ENCODE data around the gene SLC16A9. TPM values are rescaled to one million over a fixed set of nuclear protein-coding genes. Genes with fewer than 3 reads are reported as not detected.
"Not testable (repeated sequence)": the region's sequence is repeated elsewhere in the genome, so short reads cannot be mapped to it uniquely, and the experiment has no call there.

SLC16A9 gene
- total RNA-seq, 1 donor from 2014 or later, result 1.1 TPM

DNA sequence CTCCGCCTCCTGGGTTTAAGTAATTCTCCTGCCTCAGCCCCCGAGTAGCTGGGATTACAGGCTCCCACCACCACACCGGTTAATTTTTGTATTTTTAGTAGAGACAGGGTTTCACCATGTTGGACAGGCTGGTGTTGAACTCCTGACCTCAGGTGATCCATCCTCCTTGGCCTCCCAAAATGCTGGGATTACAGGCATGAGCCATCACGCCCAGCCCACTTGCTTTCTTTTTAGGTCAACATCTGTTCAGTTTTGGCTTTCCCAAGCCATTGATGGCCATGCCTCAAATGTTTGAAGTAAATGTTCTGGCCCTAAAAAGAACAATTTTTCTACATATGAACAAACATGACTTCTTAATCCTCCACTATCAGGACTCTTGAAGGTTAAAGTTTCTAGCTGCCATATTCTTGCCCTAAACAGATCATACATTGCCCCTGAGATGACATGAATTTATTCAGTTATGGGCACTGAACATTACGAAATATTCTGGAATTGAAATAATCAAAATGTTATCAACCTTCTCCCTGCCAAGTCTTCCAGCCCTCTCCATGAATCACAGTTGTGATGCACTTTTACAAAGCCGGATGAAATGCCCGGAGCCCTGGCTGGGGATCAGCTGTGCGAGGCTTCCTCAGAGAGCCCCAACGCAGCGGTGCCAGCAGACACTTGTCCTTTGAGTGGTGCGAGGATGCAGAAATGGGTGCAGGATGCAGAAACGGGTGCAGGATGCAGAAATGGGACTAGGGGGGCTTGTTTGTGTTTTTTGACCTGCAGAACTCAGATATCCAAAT, 40.7 kb upstream of the SLC16A9 start:
- no peak for DNase-seq
- no peaks in the 10 kb centered on the region for H3K4me1 ChIP-seq
- TF ChIP-seq, protein P1, sequence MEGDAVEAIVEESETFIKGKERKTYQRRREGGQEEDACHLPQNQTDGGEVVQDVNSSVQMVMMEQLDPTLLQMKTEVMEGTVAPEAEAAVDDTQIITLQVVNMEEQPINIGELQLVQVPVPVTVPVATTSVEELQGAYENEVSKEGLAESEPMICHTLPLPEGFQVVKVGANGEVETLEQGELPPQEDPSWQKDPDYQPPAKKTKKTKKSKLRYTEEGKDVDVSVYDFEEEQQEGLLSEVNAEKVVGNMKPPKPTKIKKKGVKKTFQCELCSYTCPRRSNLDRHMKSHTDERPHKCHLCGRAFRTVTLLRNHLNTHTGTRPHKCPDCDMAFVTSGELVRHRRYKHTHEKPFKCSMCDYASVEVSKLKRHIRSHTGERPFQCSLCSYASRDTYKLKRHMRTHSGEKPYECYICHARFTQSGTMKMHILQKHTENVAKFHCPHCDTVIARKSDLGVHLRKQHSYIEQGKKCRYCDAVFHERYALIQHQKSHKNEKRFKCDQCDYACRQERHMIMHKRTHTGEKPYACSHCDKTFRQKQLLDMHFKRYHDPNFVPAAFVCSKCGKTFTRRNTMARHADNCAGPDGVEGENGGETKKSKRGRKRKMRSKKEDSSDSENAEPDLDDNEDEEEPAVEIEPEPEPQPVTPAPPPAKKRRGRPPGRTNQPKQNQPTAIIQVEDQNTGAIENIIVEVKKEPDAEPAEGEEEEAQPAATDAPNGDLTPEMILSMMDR (IDR thresholded peaks at IDR 0.05; ENCODE audit: borderline replicate concordance), result no peak
- intact Hi-C loops (cut with micrococcal nuclease), result no loop called here
- H3K4me3 ChIP-seq, result no peak overlapping the region
- no peaks in the 10 kb centered on the region for H3K27me3 ChIP-seq (ENCODE audit: low read depth)
- no peak overlapping the region for H3K27ac ChIP-seq (replicated peaks)
- no peaks in the 10 kb centered on the region for H3K9me3 ChIP-seq (replicated peaks)
- H3K36me3 ChIP-seq, result no peaks in the 10 kb centered on the region

DNA sequence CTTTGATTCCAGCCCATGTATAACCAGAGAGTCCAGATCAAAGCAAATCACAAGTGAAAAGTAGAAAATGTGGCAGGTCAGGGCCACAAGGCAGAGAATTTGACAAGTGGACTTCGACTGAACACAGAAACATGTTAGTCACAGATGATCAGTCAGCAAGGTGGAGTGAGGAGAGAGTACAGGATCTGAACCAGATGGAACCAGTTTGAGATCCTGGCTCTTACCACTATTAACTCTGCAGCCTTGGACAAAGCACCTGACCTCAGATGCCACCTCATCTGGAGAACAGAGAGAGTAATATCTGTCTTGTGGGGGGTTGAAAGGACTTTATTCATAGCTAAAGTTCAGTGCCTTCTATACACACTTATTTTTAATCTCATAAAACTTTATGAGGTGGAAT, 39.2 kb upstream of the SLC16A9 start:
- Histone ChIP-seq H3K27ac (replicated peaks) (no peak overlapping the region), H3K4me3 (no peak overlapping the region), H3K36me3 (no peaks in the 10 kb centered on the region), H3K9me3 (replicated peaks) (no peaks in the 10 kb centered on the region), H3K4me1 (no peaks in the 10 kb centered on the region), H3K27me3 (ENCODE audit: low read depth) (no peaks in the 10 kb centered on the region)
- TF ChIP-seq, protein P1 (IDR thresholded peaks at IDR 0.05; ENCODE audit: borderline replicate concordance), result no peak
- intact Hi-C loops (cut with micrococcal nuclease), result no loop called here
- no peak for DNase-seq

DNA sequence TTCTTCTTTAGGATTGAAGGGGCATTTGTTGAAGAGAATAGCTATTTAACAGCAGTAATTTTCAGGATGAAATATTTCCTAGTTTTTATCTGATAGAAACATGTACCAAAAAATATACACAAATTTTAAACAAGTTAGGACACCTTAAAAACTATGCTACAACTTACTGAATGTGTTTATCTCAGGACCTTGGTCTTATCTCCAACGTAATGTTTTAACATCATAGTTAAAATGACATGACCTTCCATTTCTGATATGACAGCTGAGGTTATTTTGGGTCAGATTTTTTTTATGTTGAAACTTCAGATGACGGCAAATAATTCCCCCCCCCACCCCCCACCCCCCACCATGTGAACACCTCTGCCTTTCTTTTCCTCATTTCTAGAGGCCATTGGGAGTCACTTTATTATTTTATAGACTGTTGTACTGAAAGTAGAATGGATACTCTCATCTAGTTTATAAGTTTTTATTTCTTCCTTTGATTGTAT, 35.6 kb upstream of the SLC16A9 start:
- no peak overlapping the region for H3K27ac ChIP-seq (replicated peaks)
- H3K4me3 ChIP-seq, result no peak overlapping the region
- DNase-seq, result no peak
- TF ChIP-seq, protein P1 (IDR thresholded peaks at IDR 0.05; ENCODE audit: borderline replicate concordance), result no peak
- intact Hi-C loops (cut with micrococcal nuclease), result no loop called here
- no peaks in the 10 kb centered on the region for H3K9me3 ChIP-seq (replicated peaks)
- H3K4me1 ChIP-seq, result no peaks in the 10 kb centered on the region
- H3K27me3 ChIP-seq (ENCODE audit: low read depth), result no peaks in the 10 kb centered on the region
- no peaks in the 10 kb centered on the region for H3K36me3 ChIP-seq

- H3K9me3 ChIP-seq (replicated peaks); H3K27me3 ChIP-seq (ENCODE audit: low read depth); intact Hi-C loops (cut with micrococcal nuclease); H3K27ac ChIP-seq (replicated peaks); DNase-seq; H3K4me3 ChIP-seq; H3K4me1 ChIP-seq; H3K36me3 ChIP-seq: not testable (repeated sequence)
Measured at GRCh38 chr10:59744762-59745161, 35.1 kb upstream of the SLC16A9 start.

GRCh38 chr10:59744156-59744555, 34.5 kb upstream of the SLC16A9 start:
- H3K4me3 ChIP-seq; H3K27ac ChIP-seq (replicated peaks); H3K36me3 ChIP-seq; H3K4me1 ChIP-seq; DNase-seq; H3K9me3 ChIP-seq (replicated peaks); intact Hi-C loops (cut with micrococcal nuclease); H3K27me3 ChIP-seq (ENCODE audit: low read depth): not testable (repeated sequence)

GRCh38 chr10:59741583-59741982, 31.9 kb upstream of the SLC16A9 start:
- no peaks in the 10 kb centered on the region for H3K9me3 ChIP-seq (replicated peaks)
- H3K27ac ChIP-seq (replicated peaks), result no peak overlapping the region
- H3K27me3 ChIP-seq (ENCODE audit: low read depth), result no peaks in the 10 kb centered on the region
- TF ChIP-seq, protein P1 (IDR thresholded peaks at IDR 0.05; ENCODE audit: borderline replicate concordance), result no peak
- no peak for DNase-seq
- H3K4me1 ChIP-seq, result no peaks in the 10 kb centered on the region
- H3K4me3 ChIP-seq, result no peak overlapping the region
- H3K36me3 ChIP-seq, result no peaks in the 10 kb centered on the region
- intact Hi-C loops (cut with micrococcal nuclease), result no loop called here

Data from left ventricle myocardium inferior (tissue), 1 donor.